ENCODE data around the gene NRP1. TPM values are rescaled to one million over a fixed set of nuclear protein-coding genes. Genes with fewer than 3 reads are reported as not detected.

Gene NRP1
- total RNA-seq, 4 donors from 2014 or later: 91.8 to 175 (median 142) TPM

DNA sequence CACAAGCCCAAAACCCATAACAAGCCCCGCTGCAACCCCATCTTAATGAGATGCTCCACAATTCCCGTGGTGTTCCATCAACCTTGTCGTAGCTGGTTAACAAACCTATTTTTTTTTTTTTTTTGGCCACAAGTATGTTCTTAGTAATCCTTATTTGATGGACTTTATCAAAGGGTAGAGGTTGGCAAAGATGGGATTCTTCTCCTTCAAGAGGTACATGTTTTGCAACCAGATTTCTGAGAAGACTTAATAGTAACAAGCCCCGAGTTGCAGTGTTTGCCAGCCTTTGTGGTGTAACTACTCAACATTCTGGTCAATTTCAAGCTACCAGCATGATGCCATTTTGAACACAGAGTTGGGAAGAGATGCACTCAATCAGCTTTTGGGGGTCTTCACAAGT lies 181.7 kb downstream of the NRP1 start:
- TF ChIP-seq, protein P1, sequence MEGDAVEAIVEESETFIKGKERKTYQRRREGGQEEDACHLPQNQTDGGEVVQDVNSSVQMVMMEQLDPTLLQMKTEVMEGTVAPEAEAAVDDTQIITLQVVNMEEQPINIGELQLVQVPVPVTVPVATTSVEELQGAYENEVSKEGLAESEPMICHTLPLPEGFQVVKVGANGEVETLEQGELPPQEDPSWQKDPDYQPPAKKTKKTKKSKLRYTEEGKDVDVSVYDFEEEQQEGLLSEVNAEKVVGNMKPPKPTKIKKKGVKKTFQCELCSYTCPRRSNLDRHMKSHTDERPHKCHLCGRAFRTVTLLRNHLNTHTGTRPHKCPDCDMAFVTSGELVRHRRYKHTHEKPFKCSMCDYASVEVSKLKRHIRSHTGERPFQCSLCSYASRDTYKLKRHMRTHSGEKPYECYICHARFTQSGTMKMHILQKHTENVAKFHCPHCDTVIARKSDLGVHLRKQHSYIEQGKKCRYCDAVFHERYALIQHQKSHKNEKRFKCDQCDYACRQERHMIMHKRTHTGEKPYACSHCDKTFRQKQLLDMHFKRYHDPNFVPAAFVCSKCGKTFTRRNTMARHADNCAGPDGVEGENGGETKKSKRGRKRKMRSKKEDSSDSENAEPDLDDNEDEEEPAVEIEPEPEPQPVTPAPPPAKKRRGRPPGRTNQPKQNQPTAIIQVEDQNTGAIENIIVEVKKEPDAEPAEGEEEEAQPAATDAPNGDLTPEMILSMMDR (IDR thresholded peaks at IDR 0.05; ENCODE audit: low read depth): no peak

DNA sequence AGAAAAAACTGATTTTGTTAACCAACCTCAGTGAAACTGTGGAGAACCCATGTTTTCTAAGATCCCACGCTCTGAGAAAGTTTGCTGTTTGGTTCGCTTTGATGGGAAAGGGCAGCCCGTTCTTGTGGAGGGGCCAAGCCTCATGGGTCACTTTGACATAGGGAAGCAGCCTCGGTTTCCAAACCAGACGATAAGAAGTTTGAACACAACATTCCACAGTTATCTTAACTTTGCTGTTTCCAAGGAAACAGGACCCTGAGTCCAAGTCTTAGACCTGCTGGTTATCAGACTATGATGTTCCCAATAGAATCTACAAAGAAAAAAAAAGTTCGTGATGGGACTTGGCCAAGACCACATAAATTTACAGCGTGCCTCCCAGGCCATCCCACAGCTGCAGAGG lies 182.3 kb downstream of the NRP1 start:
- TF ChIP-seq, protein P1 (IDR thresholded peaks at IDR 0.05; ENCODE audit: low read depth): no peak

DNA sequence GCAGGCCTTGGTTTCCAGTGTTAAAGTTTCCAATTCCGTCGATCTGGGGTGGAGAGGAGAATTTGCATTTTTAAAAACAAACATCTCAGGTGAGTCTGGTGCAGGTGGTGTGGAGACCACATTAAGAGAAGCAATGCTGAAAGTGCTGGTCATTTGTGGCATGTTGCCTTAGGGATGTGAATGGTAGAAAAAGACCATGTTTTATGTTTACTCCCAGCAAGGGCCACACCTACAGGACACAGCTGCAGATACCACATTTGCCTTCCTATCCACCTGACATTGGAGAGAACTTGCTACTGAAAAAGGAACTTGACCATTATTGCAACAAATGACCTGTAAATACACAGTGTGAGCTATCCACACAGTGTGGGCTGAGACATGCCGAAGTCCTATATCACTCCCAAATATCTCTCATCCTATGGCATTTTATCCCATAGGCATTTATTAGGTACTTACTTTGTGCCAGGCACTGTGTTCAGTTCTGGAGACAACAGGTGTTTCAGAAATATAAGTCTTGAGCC lies 183.1 kb downstream of the NRP1 start:
- TF ChIP-seq, protein P1 (IDR thresholded peaks at IDR 0.05; ENCODE audit: low read depth): no peak

DNA sequence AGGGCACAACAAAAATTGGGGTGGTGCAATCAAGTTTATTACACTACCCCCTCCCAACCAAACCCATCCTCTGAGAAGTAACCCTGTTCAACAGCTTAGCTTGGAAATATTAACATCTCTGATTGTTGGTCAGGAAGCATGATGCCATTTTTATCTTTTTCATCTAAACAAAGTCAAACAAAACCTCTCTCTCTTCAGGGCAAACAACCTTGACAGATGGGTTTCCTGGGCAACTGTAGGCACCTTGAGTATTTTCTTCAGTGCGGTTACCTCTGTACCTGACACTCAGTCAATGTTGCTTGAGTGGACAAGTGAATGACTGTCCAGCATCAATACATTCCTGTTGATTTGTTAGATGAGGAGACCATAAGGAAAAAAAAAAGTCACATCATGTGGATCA lies 183.6 kb downstream of the NRP1 start:
- TF ChIP-seq, protein P1 (IDR thresholded peaks at IDR 0.05; ENCODE audit: low read depth): no peak

DNA sequence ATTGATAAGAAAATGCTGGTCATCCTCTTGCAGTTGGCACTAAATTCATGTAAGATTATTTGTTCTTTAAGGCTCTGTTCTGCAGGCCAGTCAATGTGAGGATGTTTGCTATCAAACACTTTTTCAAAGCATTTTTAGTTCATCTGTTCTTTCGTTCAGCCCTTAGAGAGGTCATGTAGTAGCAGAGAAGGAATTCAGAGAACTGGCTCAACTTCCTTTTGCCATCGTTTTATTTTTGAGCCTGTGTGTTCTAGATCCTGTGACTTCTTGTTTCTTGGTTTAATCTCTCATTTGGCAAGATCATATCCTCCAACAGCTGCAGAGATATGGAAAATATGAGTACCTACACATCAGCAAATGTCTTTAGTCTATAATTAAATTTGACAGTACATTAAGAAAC lies 184.3 kb downstream of the NRP1 start:
- TF ChIP-seq, protein P1 (IDR thresholded peaks at IDR 0.05; ENCODE audit: low read depth): no peak

DNA sequence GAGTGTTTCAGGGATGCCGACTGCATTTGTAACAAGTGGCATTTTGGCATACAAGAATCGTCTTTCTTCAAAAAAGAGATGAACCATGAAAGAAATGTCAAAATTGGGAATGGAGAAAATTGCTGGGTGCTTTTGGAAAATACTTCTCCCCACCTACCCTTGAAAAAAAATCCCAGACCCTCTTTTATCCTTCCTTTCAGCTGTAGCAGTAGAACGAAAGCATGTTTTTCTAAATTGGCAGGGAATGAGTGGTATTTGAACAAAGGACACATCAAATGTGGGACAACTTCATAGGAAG lies 187.5 kb downstream of the NRP1 start:
- TF ChIP-seq, protein P1 (IDR thresholded peaks at IDR 0.05; ENCODE audit: low read depth): no peak

DNA sequence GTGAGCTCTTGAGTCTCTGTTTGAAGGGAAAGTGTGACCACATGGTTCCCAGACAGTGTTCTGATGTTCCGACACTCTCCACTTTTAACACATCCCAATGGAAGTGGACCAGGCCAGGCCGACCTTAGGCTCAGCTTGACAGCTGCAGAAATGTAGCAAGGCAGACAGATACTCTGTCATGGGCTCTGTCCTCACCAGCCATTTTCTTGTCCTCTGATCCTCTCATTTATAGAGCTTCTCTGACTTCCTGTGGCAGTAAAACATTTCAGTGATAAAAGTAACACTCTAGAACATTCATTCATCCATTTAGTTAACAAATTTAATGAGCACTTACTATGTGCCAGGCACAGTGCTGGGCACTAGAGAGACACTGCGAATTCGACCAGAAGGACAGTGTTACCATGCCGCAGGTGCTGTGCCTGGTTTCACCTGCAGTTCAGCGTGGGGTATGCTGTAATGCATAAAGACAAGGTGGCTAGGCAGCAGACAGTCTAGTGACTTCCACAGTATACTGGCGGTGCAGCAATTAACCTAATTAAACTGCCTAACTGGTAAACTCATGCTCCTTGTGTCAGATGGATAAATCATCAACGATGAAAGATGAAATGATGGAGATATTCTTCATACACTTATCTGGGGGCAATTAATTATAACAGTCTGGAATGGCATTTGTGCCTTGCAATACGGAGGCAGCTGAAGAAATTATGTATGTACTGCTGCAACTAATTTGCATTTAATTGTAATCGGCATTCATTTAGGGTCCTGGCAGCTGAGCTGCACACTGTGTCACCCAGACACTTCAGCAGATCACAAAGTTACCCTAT lies 188.1 kb downstream of the NRP1 start:
- TF ChIP-seq, protein P1 (IDR thresholded peaks at IDR 0.05; ENCODE audit: low read depth): no peak
